Trophoblast cell (in vitro differentiated cells and primary cell): ENCODE measurements around the gene MTURN. TPM values are rescaled to one million over a fixed set of nuclear protein-coding genes. Genes with fewer than 3 reads are reported as not detected.

Experiments
- DNase-seq, 2 donors: peaks; one replicate each; pipeline ENCODE4 v3.0.0-alpha.2; 2016
- H2AFZ ChIP-seq: 2 replicates; pipeline ENCODE4 v1.6.1; 2013; ENCODE audit warnings: low read length, moderate library complexity, mild to moderate bottlenecking; ENCODE audit not compliant: insufficient read depth, poor library complexity
- H2AK5ac ChIP-seq: 2 replicates; pipeline ENCODE4 v1.6.1; 2013; ENCODE audit warnings: mild to moderate bottlenecking, low read length
- H2BK120ac ChIP-seq: 2 replicates; pipeline ENCODE4 v1.6.1; 2013; ENCODE audit warnings: low read length, mild to moderate bottlenecking, moderate library complexity; ENCODE audit not compliant: insufficient read depth, poor library complexity
- H2BK12ac ChIP-seq: 2 replicates; pipeline ENCODE4 v1.6.1; 2013; ENCODE audit warnings: mild to moderate bottlenecking, low read length, moderate library complexity
- H2BK5ac ChIP-seq: 2 replicates; pipeline ENCODE4 v1.6.1; 2013; ENCODE audit warnings: low read length, low read depth, moderate library complexity, mild to moderate bottlenecking; ENCODE audit not compliant: poor library complexity
- H3K14ac ChIP-seq: 2 replicates; pipeline ENCODE4 v1.6.1; 2013; ENCODE audit warnings: mild to moderate bottlenecking, low read length
- H3K18ac ChIP-seq: 2 replicates; pipeline ENCODE4 v1.6.1; 2013; ENCODE audit warnings: mild to moderate bottlenecking, low read length
- H3K23ac ChIP-seq: 2 replicates; pipeline ENCODE4 v1.6.1; 2013; ENCODE audit warnings: low read length
- H3K27ac ChIP-seq: 2 replicates; pipeline ENCODE4 v1.5.1; 2013; ENCODE audit warnings: low read depth, mild to moderate bottlenecking, inconsistent platforms, low read length, moderate library complexity
- H3K27me3 ChIP-seq: 2 replicates; pipeline ENCODE4 v1.6.1; 2013; ENCODE audit warnings: inconsistent platforms, mild to moderate bottlenecking, low read length, moderate library complexity; ENCODE audit not compliant: insufficient read depth
- H3K36me3 ChIP-seq, 2 experiments: 1 replicate in 1 of 2; 2 replicates in 1 of 2; pipeline ENCODE4 v1.6.1; 2013; ENCODE audit warnings: low read length in 2 of 2, mild to moderate bottlenecking in 2 of 2, moderate library complexity in 1 of 2; ENCODE audit not compliant: insufficient read depth in 2 of 2, control insufficient read depth in 1 of 2
- H3K4ac ChIP-seq: 2 replicates; pipeline ENCODE4 v1.6.1; 2013; ENCODE audit warnings: low read depth, mild to moderate bottlenecking, low read length, moderate library complexity
- H3K4me1 ChIP-seq, 2 experiments: 1 replicate in 1 of 2; 2 replicates in 1 of 2; pipeline ENCODE4 v1.6.1; 2013; ENCODE audit warnings: low read length in 2 of 2, mild to moderate bottlenecking in 2 of 2, moderate library complexity in 1 of 2; ENCODE audit not compliant: insufficient read depth in 2 of 2, control insufficient read depth in 1 of 2
- H3K4me2 ChIP-seq: 2 replicates; pipeline ENCODE4 v1.6.1; 2013; ENCODE audit warnings: inconsistent platforms, mild to moderate bottlenecking, low read length, moderate library complexity
- H3K4me3 ChIP-seq: 2 replicates; pipeline ENCODE4 v1.5.1; 2013; ENCODE audit warnings: mild to moderate bottlenecking, low read depth, low read length, inconsistent platforms
- H3K79me1 ChIP-seq: one replicate; pipeline ENCODE4 v1.6.1; 2013; ENCODE audit warnings: low read length
- H3K79me2 ChIP-seq: 2 replicates; pipeline ENCODE4 v1.6.1; 2013; ENCODE audit warnings: low read length, mild to moderate bottlenecking; ENCODE audit not compliant: control insufficient read depth, insufficient read depth, poor library complexity
- H3K9ac ChIP-seq: 2 replicates; pipeline ENCODE4 v1.6.1; 2013; ENCODE audit warnings: mild to moderate bottlenecking, low read length
- H3K9me3 ChIP-seq: 2 replicates; pipeline ENCODE4 v1.6.1; 2013; ENCODE audit warnings: low read depth, mild to moderate bottlenecking, control low read depth, inconsistent platforms, low read length; ENCODE audit not compliant: insufficient read depth
- H4K12ac ChIP-seq: 2 replicates; pipeline ENCODE4 v1.6.1; 2013; ENCODE audit warnings: low read depth, mild to moderate bottlenecking, low read length, moderate library complexity
- H4K8ac ChIP-seq: 2 replicates; pipeline ENCODE4 v1.6.1; 2013; ENCODE audit warnings: low read depth, mild to moderate bottlenecking, low read length, moderate library complexity
- H4K91ac ChIP-seq: one replicate; pipeline ENCODE4 v1.6.1; 2013; ENCODE audit warnings: low read depth, mild to moderate bottlenecking, low read length, moderate library complexity
- WGBS: extraction: QIAGEN DNeasy Blood & Tissue Kit; methylation state at CpG from one replicate; pipeline ENCODE4 v1.1.7; 2013; ENCODE audit warnings: missing lambda C conversion rate; ENCODE audit not compliant: insufficient read length, insufficient coverage; ENCODE audit errors: extremely low coverage; 5-methylcytosine and 5-hydroxymethylcytosine counted together
- polyA plus RNA-seq: library from polyadenylated mRNA; stranded (reverse); fragments of 200-250 nt; gene quantifications from 2 replicates; pipeline ENCODE4 v1.2.3, GENCODE V29; 2013

MTURN gene
- 1.4 and 1.6 TPM in 2 replicates for polyA plus RNA-seq

GRCh38 chr7:30134611-30135300, at the start of gene MTURN:
MTURN (plus strand) TSS chr7:30134986; CDS start chr7:30135137, 151 bp downstream.
- peaks cover 3% of the 10 kb centered on the region for H3K9me3 ChIP-seq
- H3K4me3 ChIP-seq, result peak within 1 kb of the TSS; percentile 74
- peak; percentile 73 to 85 for DNase-seq
- peak within 1 kb of the TSS; percentile 77 for H4K8ac ChIP-seq
- peak within 1 kb of the TSS; percentile 52 for H3K14ac ChIP-seq
- H2AK5ac ChIP-seq, result no peak within 1 kb of the TSS
- H4K91ac ChIP-seq, result no peak within 1 kb of the TSS
- H3K79me2 ChIP-seq, result no peaks in the 10 kb centered on the region
- peaks cover 22% of the 10 kb centered on the region for H3K27me3 ChIP-seq
- H2BK5ac ChIP-seq, result no peak within 1 kb of the TSS
- H3K23ac ChIP-seq, result no peak within 1 kb of the TSS
- H3K4me2 ChIP-seq, result peak within 1 kb of the TSS; percentile 100
- peak within 1 kb of the TSS; percentile 36 for H3K9ac ChIP-seq
- H3K4me1 ChIP-seq, result peaks cover 5 to 7% of the 10 kb centered on the region in 2 experiments
- H2AFZ ChIP-seq, result peak within 1 kb of the TSS; percentile 91
- H3K36me3 ChIP-seq, result no peaks in the 10 kb centered on the region
- no peak within 1 kb of the TSS for H2BK12ac ChIP-seq
- peaks cover 2% of the 10 kb centered on the region for H3K79me1 ChIP-seq
- peak within 1 kb of the TSS; percentile 77 for H3K18ac ChIP-seq
- H3K4ac ChIP-seq, result peak within 1 kb of the TSS; percentile 25
- no CpG with 5 or more reads among the region's 99 CpGs for WGBS
- peak within 1 kb of the TSS; percentile 24 for H2BK120ac ChIP-seq
- H4K12ac ChIP-seq, result no peak within 1 kb of the TSS
- no peak within 1 kb of the TSS for H3K27ac ChIP-seq

- DNase-seq, result no peak
- H2BK12ac ChIP-seq, result no peak overlapping the region
Measured at GRCh38 chr7:30086529-30086928, 48.3 kb upstream of the MTURN start.

GRCh38 chr7:30087371-30087770, 47.4 kb upstream of the MTURN start:
- Histone ChIP-seq H3K27ac (no peak overlapping the region), H4K8ac (no peak overlapping the region), H2AFZ (no peak overlapping the region), H3K4me3 (no peak overlapping the region), H3K79me2 (no peaks in the 10 kb centered on the region), H2BK12ac (no peak overlapping the region), H3K14ac (no peak overlapping the region), H2AK5ac (no peak overlapping the region), H3K36me3 (peaks cover 0 to 2% of the 10 kb centered on the region in 2 experiments), H3K4ac (no peak overlapping the region), H2BK120ac (no peak overlapping the region), H3K4me1 (no peaks in the 10 kb centered on the region), H4K91ac (no peak overlapping the region), H3K4me2 (no peak overlapping the region), H2BK5ac (no peak overlapping the region), H3K23ac (no peak overlapping the region), H3K9ac (no peak overlapping the region), H3K27me3 (no peaks in the 10 kb centered on the region), H3K79me1 (no peaks in the 10 kb centered on the region), H3K18ac (no peak overlapping the region), H4K12ac (no peak overlapping the region), H3K9me3 (no peaks in the 10 kb centered on the region)
- DNase-seq, result no peak

More at GRCh38 chr7:30086529-30086928, 48.3 kb upstream of the MTURN start:
- no peaks in the 10 kb centered on the region for H3K79me1 ChIP-seq
- no peaks in the 10 kb centered on the region for H3K79me2 ChIP-seq
- no peak overlapping the region for H3K14ac ChIP-seq
- no peaks in the 10 kb centered on the region for H3K4me1 ChIP-seq
- no peak overlapping the region for H3K4me3 ChIP-seq
- H2BK120ac ChIP-seq, result no peak overlapping the region
- no peak overlapping the region for H3K4me2 ChIP-seq
- H3K18ac ChIP-seq, result no peak overlapping the region
- no peak overlapping the region for H2AFZ ChIP-seq
- H4K91ac ChIP-seq, result no peak overlapping the region
- H3K27me3 ChIP-seq, result no peaks in the 10 kb centered on the region
- H3K9me3 ChIP-seq, result no peaks in the 10 kb centered on the region
- no peak overlapping the region for H2BK5ac ChIP-seq
- H3K9ac ChIP-seq, result no peak overlapping the region
- H4K8ac ChIP-seq, result no peak overlapping the region
- H3K36me3 ChIP-seq, result peaks cover 2% of the 10 kb centered on the region in 2 experiments
- H3K23ac ChIP-seq, result no peak overlapping the region
- no peak overlapping the region for H3K4ac ChIP-seq
- H2AK5ac ChIP-seq, result no peak overlapping the region
- no peak overlapping the region for H4K12ac ChIP-seq
- no peak overlapping the region for H3K27ac ChIP-seq

- H3K18ac ChIP-seq, result no peak overlapping the region
- no peak overlapping the region for H3K9ac ChIP-seq
- H4K91ac ChIP-seq, result no peak overlapping the region
- H3K9me3 ChIP-seq, result no peaks in the 10 kb centered on the region
- no peak overlapping the region for H2AK5ac ChIP-seq
- H2BK12ac ChIP-seq, result no peak overlapping the region
- no peak overlapping the region for H3K4ac ChIP-seq
- H3K36me3 ChIP-seq, result peaks cover 0 to 2% of the 10 kb centered on the region in 2 experiments
- H2BK120ac ChIP-seq, result no peak overlapping the region
- no peak overlapping the region for H4K8ac ChIP-seq
- no peak overlapping the region for H3K14ac ChIP-seq
- H3K4me1 ChIP-seq, result no peaks in the 10 kb centered on the region
- H4K12ac ChIP-seq, result no peak overlapping the region
- H3K27me3 ChIP-seq, result no peaks in the 10 kb centered on the region
- H2BK5ac ChIP-seq, result no peak overlapping the region
- no peak overlapping the region for H2AFZ ChIP-seq
- H3K4me2 ChIP-seq, result no peak overlapping the region
- DNase-seq, result no peak
- H3K79me2 ChIP-seq, result no peaks in the 10 kb centered on the region
- no peak overlapping the region for H3K4me3 ChIP-seq
- no peak overlapping the region for H3K23ac ChIP-seq
- H3K27ac ChIP-seq, result no peak overlapping the region
- H3K79me1 ChIP-seq, result no peaks in the 10 kb centered on the region
Measured at GRCh38 chr7:30088362-30088761, 46.4 kb upstream of the MTURN start.
